ENCODE measurements around the gene KRTAP10-1.
A peak's percentile ranks its signal among the peaks of the same experiment; 100 is the strongest.

The KRTAP10-1 gene

DNA sequence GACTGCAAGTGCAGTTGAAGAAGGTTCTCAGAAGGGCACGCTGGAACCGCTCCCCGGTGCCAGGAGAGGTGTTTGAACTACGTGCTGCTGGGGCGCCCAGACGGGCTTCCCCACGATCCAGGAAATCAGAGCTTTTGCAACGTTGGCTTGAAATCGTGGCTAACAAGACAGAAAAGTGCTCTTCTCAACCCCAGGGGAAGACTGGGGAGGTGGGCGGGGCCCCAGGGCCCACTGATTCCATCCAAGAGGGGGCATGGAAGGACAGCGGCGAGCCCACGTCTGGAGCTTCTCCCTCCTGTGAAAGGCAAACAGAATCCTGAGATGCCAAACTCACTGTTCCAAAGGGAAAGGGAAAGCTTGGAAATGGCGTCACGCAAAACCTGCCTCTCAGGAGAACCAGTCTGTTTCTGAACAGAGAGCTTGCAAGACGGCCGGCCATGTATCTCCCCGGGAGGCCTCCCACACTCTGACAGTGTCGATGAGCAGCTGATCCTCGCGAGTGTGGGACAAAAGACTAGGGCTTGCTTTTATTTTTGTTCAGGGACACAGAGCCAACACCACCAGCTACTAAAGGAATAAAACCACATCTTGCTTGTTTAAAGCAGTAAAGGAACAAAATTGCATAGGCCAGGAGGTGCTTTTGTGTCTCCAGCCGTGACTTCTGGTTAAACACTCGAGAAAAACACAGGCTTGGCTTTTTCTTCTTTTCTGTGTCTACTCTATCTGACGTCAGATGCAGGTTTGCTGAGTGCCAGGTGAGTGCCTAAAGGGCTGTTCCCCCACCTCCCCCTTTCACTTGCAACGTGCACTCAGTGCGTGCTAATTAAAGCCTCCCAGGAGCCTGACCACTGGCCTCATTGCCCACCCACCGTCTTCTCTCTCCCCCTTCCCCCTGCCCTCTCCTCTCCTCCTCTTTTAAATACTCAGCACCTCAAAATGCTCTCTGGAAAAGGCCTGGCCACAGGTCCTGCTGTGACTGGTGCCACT, 43.1 kb downstream of the KRTAP10-1 start:
- Histone ChIP-seq H3K4me3 (ENCODE audit: low read depth, low read length) (peak overlapping the region; percentile 37), H3K27ac (ENCODE audit: low read depth, low read length) (no peak overlapping the region), H2AFZ (ENCODE audit: low read length, unreplicated experiment) (no peak overlapping the region), H3K27me3 (ENCODE audit: insufficient read depth, low read length) (peaks cover 32% of the 10 kb centered on the region), H3K36me3 (ENCODE audit: insufficient read depth, low read length) (no peaks in the 10 kb centered on the region), H3K79me2 (ENCODE audit: control insufficient read depth, insufficient read depth, low read length, unreplicated experiment) (no peaks in the 10 kb centered on the region), H3K4me1 (ENCODE audit: control insufficient read depth, insufficient read depth, low read length, unreplicated experiment) (no peaks in the 10 kb centered on the region)

DNA sequence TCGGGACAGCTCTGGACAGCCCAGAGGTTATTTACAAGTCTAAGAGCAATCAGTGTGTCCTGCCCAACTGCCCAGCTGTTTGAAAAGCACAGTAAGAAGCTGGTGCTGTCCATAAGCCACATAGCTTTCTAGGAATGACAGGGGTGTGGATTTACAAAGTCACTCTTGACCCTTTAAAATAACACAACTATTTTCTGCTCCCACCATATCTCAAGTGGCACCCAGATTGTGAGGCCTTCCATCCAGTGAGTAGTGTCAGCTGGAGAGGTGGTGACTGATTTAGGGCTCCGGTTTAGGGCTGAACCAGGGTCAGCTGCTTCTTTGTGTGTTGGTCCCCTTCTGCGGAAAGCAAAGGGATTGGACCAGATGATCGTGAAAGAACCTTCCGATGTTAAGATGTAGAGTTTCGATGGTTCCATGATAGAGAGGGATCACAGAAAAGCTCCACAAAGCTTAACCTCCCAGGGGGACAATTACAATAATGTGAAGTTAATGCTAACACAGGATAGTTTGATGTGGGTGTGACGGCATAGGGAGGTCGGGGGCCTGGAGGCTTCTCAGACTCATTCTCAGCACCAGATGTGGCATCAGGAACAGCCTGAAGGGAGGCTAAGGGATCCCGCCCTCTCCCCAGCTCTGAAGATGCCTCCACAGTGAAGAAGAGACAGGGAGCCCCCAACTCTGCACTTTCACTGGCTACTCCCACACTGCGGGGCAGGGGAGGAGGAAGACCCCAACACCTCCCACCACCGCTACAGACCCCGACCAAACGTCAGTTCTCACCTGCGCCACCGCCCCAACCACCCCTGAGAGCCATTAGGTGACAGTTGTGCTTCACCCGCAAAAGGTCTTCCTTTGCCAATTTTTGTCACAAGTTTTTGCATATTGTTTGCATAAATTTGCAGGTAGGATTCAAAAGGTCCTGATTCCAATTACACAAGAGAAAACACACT, 44.1 kb downstream of the KRTAP10-1 start:
- no peaks in the 10 kb centered on the region for H3K79me2 ChIP-seq (ENCODE audit: control insufficient read depth, insufficient read depth, low read length, unreplicated experiment)
- H3K27me3 ChIP-seq (ENCODE audit: insufficient read depth, low read length), result peaks cover 28% of the 10 kb centered on the region
- no peak overlapping the region for H2AFZ ChIP-seq (ENCODE audit: low read length, unreplicated experiment)
- peak overlapping the region; percentile 37; the same call in 1 of the 2 replicates for H3K4me3 ChIP-seq (ENCODE audit: low read depth, low read length)
- H3K4me1 ChIP-seq (ENCODE audit: control insufficient read depth, insufficient read depth, low read length, unreplicated experiment), result no peaks in the 10 kb centered on the region
- H3K36me3 ChIP-seq (ENCODE audit: insufficient read depth, low read length), result no peaks in the 10 kb centered on the region
- no peak overlapping the region for H3K27ac ChIP-seq (ENCODE audit: low read depth, low read length)

DNA sequence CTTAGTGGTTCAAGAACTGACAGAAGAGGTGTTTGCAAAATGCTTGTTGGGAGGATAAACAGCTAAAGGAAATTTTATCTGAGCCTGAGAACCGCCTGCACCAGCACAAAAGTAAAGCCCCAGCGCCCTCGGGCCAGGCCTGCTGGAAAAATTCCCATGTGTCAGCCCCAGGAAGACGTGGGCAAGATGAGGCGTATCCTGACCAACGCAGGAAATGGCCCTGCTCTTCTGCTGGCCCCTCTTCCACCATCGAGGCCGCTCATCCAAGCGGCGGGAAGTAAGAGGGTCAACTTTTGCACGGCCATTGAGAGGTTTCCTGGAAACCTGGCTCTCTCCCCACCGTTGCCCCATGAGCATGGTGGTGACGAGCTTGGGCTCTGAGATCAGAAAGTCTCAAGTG, 45.0 kb downstream of the KRTAP10-1 start:
- Histone ChIP-seq H2AFZ (ENCODE audit: low read length, unreplicated experiment) (no peak overlapping the region), H3K36me3 (ENCODE audit: insufficient read depth, low read length) (no peaks in the 10 kb centered on the region), H3K4me3 (ENCODE audit: low read depth, low read length) (no peak overlapping the region), H3K79me2 (ENCODE audit: control insufficient read depth, insufficient read depth, low read length, unreplicated experiment) (no peaks in the 10 kb centered on the region), H3K4me1 (ENCODE audit: control insufficient read depth, insufficient read depth, low read length, unreplicated experiment) (no peaks in the 10 kb centered on the region), H3K27me3 (ENCODE audit: insufficient read depth, low read length) (peaks cover 21% of the 10 kb centered on the region), H3K27ac (ENCODE audit: low read depth, low read length) (no peak overlapping the region)

DNA sequence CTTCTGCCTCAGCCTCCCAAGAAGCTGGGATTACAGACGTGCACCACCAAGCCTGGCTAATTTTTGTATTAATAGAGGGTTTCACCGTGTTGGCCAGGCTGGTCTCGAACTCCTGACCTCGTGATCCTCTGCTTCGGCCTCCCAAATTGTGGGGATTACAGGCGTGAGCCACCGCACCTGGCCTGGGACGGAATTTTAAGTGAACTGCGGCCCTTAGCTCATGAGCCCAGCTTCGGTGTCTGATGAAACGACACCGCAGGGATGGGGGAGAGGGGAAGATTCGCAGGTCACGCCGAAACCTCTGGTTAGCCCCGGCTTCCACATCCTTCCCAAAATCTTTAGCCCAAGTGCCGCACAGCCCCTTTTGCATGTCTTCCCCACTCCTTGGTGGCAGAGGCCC, 45.6 kb downstream of the KRTAP10-1 start:
- H3K27me3 ChIP-seq (ENCODE audit: insufficient read depth, low read length), result peaks cover 19% of the 10 kb centered on the region

DNA sequence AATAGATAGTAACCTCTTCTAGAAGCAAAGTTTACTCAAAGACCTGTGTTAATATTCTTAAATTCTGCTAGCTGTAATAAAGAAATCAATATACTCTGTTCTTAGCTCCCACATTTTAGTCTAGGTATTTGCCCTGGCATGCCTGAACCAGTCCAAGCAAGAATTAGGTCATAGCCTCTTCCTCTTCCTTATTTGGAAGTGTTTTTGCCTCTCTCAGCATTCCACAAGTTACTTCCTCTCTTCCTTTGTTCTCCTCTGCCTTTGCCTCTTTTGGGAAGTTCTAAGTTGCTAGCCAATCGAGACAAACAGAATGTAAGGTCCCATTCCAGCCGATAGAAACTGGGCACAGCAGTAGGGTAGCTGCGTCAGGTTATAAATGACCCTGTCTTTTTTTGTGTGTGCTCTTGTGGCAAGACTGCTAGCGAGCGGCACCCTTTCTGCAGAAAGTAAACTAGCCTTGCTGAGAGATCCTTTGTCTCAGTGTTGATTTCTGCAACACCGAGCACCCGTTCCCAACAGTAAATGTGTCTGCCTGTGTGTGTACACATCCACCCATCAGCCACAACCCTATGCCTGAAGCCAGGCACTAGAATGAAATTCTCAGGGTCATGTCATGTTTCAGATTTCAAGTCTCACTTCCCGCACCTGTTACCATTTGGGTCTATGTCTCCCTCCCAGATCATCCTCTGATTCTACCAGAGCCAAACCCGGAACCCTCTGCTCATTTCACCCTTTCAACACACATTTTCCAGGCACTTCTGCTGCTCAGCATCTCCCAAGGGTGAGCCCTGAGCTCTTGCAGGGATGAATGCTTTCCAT, 47.2 kb downstream of the KRTAP10-1 start:
- Histone ChIP-seq H3K27me3 (ENCODE audit: insufficient read depth, low read length) (peaks cover 19% of the 10 kb centered on the region), H2AFZ (ENCODE audit: low read length, unreplicated experiment) (no peak overlapping the region), H3K4me3 (ENCODE audit: low read depth, low read length) (no peak overlapping the region), H3K79me2 (ENCODE audit: control insufficient read depth, insufficient read depth, low read length, unreplicated experiment) (no peaks in the 10 kb centered on the region), H3K4me1 (ENCODE audit: control insufficient read depth, insufficient read depth, low read length, unreplicated experiment) (no peaks in the 10 kb centered on the region), H3K27ac (ENCODE audit: low read depth, low read length) (no peak overlapping the region), H3K36me3 (ENCODE audit: insufficient read depth, low read length) (no peaks in the 10 kb centered on the region)

More for the DNA sequence above, 45.6 kb downstream of the KRTAP10-1 start:
- H3K4me1 ChIP-seq (ENCODE audit: control insufficient read depth, insufficient read depth, low read length, unreplicated experiment), result no peaks in the 10 kb centered on the region
- no peak overlapping the region for H2AFZ ChIP-seq (ENCODE audit: low read length, unreplicated experiment)
- no peaks in the 10 kb centered on the region for H3K36me3 ChIP-seq (ENCODE audit: insufficient read depth, low read length)
- no peak overlapping the region for H3K27ac ChIP-seq (ENCODE audit: low read depth, low read length)
- no peak overlapping the region for H3K4me3 ChIP-seq (ENCODE audit: low read depth, low read length)
- no peaks in the 10 kb centered on the region for H3K79me2 ChIP-seq (ENCODE audit: control insufficient read depth, insufficient read depth, low read length, unreplicated experiment)

DNA sequence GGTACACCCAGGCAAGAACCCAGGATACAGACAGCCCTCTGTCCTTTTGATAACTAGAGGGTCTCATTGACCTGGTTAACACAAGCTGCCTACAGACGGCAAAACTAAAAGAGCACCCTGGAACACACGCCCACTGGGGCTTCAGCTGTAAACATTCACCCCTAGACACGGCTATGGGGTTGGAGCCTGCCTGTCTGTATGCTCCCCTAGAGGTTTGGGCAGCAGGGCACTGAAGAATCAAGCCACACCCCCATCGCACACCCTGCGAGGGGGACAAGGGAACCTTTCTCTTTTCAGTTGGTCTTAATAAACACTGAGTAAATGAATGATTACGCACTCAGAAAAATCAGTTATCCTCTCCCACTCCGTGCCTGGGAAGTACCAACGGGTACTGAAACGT, 49.2 kb downstream of the KRTAP10-1 start:
- no peaks in the 10 kb centered on the region for H3K79me2 ChIP-seq (ENCODE audit: control insufficient read depth, insufficient read depth, low read length, unreplicated experiment)
- no peaks in the 10 kb centered on the region for H3K4me1 ChIP-seq (ENCODE audit: control insufficient read depth, insufficient read depth, low read length, unreplicated experiment)
- H2AFZ ChIP-seq (ENCODE audit: low read length, unreplicated experiment), result no peak overlapping the region
- no peak overlapping the region for H3K27ac ChIP-seq (ENCODE audit: low read depth, low read length)
- peaks cover 9% of the 10 kb centered on the region; the same call in 1 of the 2 replicates for H3K27me3 ChIP-seq (ENCODE audit: insufficient read depth, low read length)
- no peaks in the 10 kb centered on the region for H3K36me3 ChIP-seq (ENCODE audit: insufficient read depth, low read length)
- no peak overlapping the region for H3K4me3 ChIP-seq (ENCODE audit: low read depth, low read length)

DNA sequence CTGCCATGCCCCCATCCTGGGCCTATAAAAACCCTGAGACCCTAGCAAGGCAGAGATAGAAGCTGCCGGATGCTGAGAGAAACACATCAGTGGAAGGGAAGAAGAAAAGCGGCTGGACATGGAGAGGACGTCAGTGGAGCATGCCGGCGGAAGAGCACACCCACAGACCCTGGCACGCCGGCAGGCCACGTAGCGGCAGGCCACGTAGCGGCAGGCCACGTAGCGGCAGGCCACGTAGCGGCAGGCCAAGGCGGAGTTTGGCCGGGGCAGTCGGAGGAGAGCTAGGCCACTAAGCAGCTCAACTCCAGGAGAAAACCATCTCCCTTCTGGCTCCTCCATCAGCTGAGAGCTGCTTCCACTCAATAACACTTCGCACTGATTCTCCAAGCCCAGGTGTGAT, 49.6 kb downstream of the KRTAP10-1 start:
- Histone ChIP-seq H2AFZ (ENCODE audit: low read length, unreplicated experiment) (no peak overlapping the region), H3K36me3 (ENCODE audit: insufficient read depth, low read length) (no peaks in the 10 kb centered on the region), H3K4me3 (ENCODE audit: low read depth, low read length) (no peak overlapping the region), H3K4me1 (ENCODE audit: control insufficient read depth, insufficient read depth, low read length, unreplicated experiment) (no peaks in the 10 kb centered on the region), H3K27me3 (ENCODE audit: insufficient read depth, low read length) (peaks cover 5% of the 10 kb centered on the region; the same call in 1 of the 2 replicates), H3K27ac (ENCODE audit: low read depth, low read length) (no peak overlapping the region), H3K79me2 (ENCODE audit: control insufficient read depth, insufficient read depth, low read length, unreplicated experiment) (no peaks in the 10 kb centered on the region)

DNA sequence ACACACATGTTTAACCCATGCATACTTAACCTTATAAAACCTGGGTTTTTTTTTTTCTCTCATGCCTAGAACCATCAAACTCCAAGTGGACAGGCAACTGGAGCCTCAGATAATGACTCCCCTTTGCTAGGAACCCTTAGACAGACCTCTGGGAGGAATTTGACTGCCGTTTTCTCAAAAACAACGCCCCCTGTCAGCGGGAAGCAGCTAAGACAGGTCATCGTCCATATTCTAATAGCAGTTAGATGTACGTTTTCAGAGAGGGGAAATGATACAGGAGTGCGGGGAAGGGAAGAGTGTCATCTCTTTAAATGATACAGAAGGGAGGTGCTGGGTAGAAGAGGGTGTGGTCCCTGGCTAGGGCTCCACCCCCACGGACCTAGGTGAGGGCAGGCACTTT, 50.0 kb downstream of the KRTAP10-1 start:
- Histone ChIP-seq H3K27ac (ENCODE audit: low read depth, low read length) (no peak overlapping the region), H3K4me3 (ENCODE audit: low read depth, low read length) (no peak overlapping the region), H3K79me2 (ENCODE audit: control insufficient read depth, insufficient read depth, low read length, unreplicated experiment) (no peaks in the 10 kb centered on the region), H3K4me1 (ENCODE audit: control insufficient read depth, insufficient read depth, low read length, unreplicated experiment) (no peaks in the 10 kb centered on the region), H2AFZ (ENCODE audit: low read length, unreplicated experiment) (no peak overlapping the region), H3K36me3 (ENCODE audit: insufficient read depth, low read length) (no peaks in the 10 kb centered on the region), H3K27me3 (ENCODE audit: insufficient read depth, low read length) (peaks cover under 1% of the 10 kb centered on the region; the same call in 1 of the 2 replicates)

Data from ACC112 (cell line).